ENCODE results near the gene VSIG8. TPM values are rescaled to one million over a fixed set of nuclear protein-coding genes. Genes with fewer than 3 reads are reported as not detected.
"Not testable (repeated sequence)": the region's sequence is repeated elsewhere in the genome, so short reads cannot be mapped to it uniquely, and the experiment has no call there.

VSIG8 gene
- total RNA-seq (2012; rRNA removed): not detected in 2 replicates

GRCh38 chr1:159862557-159862956, at the start of gene VSIG8:
VSIG8 (minus strand) TSS chr1:159862657; CDS start chr1:159862521, 136 bp downstream.
- Histone ChIP-seq H3K4me1 (ENCODE audit: control insufficient read depth, insufficient read depth, low read length) (peaks cover 2% of the 10 kb centered on the region), H3K4me3 (ENCODE audit: low read length) (no peak within 1 kb of the TSS), H3K36me3 (ENCODE audit: insufficient read depth, low read length) (no peaks in the 10 kb centered on the region), H3K9ac (ENCODE audit: low read depth, low read length) (no peak within 1 kb of the TSS), H3K4me2 (ENCODE audit: low read length) (no peak within 1 kb of the TSS), H3K27me3 (ENCODE audit: control insufficient read depth, insufficient read depth, low read length) (no peaks in the 10 kb centered on the region), H3K9me3 (replicated peaks; ENCODE audit: low read length) (no peaks in the 10 kb centered on the region)

GRCh38 chr1:159911326-159912070, 49.0 kb upstream of the VSIG8 start:
- peaks cover 2% of the 10 kb centered on the region for H3K36me3 ChIP-seq (ENCODE audit: insufficient read depth, low read length)
- peaks cover 33% of the 10 kb centered on the region for H3K4me1 ChIP-seq (ENCODE audit: control insufficient read depth, insufficient read depth, low read length)
- H3K9ac ChIP-seq (ENCODE audit: low read depth, low read length): no peak overlapping the region

GRCh38 chr1:159908031-159908940, 45.8 kb upstream of the VSIG8 start:
- Histone ChIP-seq H3K9me3 (replicated peaks; ENCODE audit: low read length) (no peaks in the 10 kb centered on the region), H3K9ac (ENCODE audit: low read depth, low read length) (no peak overlapping the region), H3K36me3 (ENCODE audit: insufficient read depth, low read length) (no peaks in the 10 kb centered on the region)

More at GRCh38 chr1:159911326-159912070, 49.0 kb upstream of the VSIG8 start:
- no peaks in the 10 kb centered on the region for H3K9me3 ChIP-seq (replicated peaks; ENCODE audit: low read length)
- no peaks in the 10 kb centered on the region for H3K27me3 ChIP-seq (ENCODE audit: control insufficient read depth, insufficient read depth, low read length)
- no peak overlapping the region for H3K4me3 ChIP-seq (ENCODE audit: low read length)
- H3K4me2 ChIP-seq (ENCODE audit: low read length): no peak overlapping the region

GRCh38 chr1:159906960-159907359, 44.5 kb upstream of the VSIG8 start:
- Histone ChIP-seq H3K4me3 (ENCODE audit: low read length) (no peak overlapping the region), H3K4me2 (ENCODE audit: low read length) (no peak overlapping the region), H3K9me3 (replicated peaks; ENCODE audit: low read length) (no peaks in the 10 kb centered on the region), H3K36me3 (ENCODE audit: insufficient read depth, low read length) (no peaks in the 10 kb centered on the region), H3K9ac (ENCODE audit: low read depth, low read length) (no peak overlapping the region), H3K4me1 (ENCODE audit: control insufficient read depth, insufficient read depth, low read length) (peaks cover 13% of the 10 kb centered on the region), H3K27me3 (ENCODE audit: control insufficient read depth, insufficient read depth, low read length) (no peaks in the 10 kb centered on the region)

More at GRCh38 chr1:159908031-159908940, 45.8 kb upstream of the VSIG8 start:
- Histone ChIP-seq H3K27me3 (ENCODE audit: control insufficient read depth, insufficient read depth, low read length) (no peaks in the 10 kb centered on the region), H3K4me2 (ENCODE audit: low read length) (no peak overlapping the region), H3K4me3 (ENCODE audit: low read length) (no peak overlapping the region), H3K4me1 (ENCODE audit: control insufficient read depth, insufficient read depth, low read length) (peaks cover 24% of the 10 kb centered on the region)

- not testable (repeated sequence) for H3K9ac ChIP-seq (ENCODE audit: low read depth, low read length); H3K36me3 ChIP-seq (ENCODE audit: insufficient read depth, low read length); H3K9me3 ChIP-seq (replicated peaks; ENCODE audit: low read length); H3K27me3 ChIP-seq (ENCODE audit: control insufficient read depth, insufficient read depth, low read length); H3K4me3 ChIP-seq (ENCODE audit: low read length); H3K4me1 ChIP-seq (ENCODE audit: control insufficient read depth, insufficient read depth, low read length); H3K4me2 ChIP-seq (ENCODE audit: low read length)
These were observed 41.6 kb upstream of the VSIG8 start for GRCh38 chr1:159904036-159904435.

GRCh38 chr1:159902541-159902940, 40.1 kb upstream of the VSIG8 start:
- Histone ChIP-seq H3K4me2 (ENCODE audit: low read length) (no peak overlapping the region), H3K4me3 (ENCODE audit: low read length) (no peak overlapping the region), H3K4me1 (ENCODE audit: control insufficient read depth, insufficient read depth, low read length) (no peaks in the 10 kb centered on the region), H3K36me3 (ENCODE audit: insufficient read depth, low read length) (no peaks in the 10 kb centered on the region), H3K9ac (ENCODE audit: low read depth, low read length) (no peak overlapping the region), H3K27me3 (ENCODE audit: control insufficient read depth, insufficient read depth, low read length) (no peaks in the 10 kb centered on the region), H3K9me3 (replicated peaks; ENCODE audit: low read length) (no peaks in the 10 kb centered on the region)

- H3K4me1 ChIP-seq (ENCODE audit: control insufficient read depth, insufficient read depth, low read length): peaks cover 3% of the 10 kb centered on the region
These were observed 38.4 kb upstream of the VSIG8 start for GRCh38 chr1:159900755-159901360.

GRCh38 chr1:159900086-159900680, 37.7 kb upstream of the VSIG8 start, which contains the start of gene CFAP45:
CFAP45 (minus strand) TSS chr1:159900165; CDS start chr1:159900098, 67 bp downstream.
- Histone ChIP-seq H3K4me1 (ENCODE audit: control insufficient read depth, insufficient read depth, low read length) (peaks cover 3% of the 10 kb centered on the region), H3K4me3 (ENCODE audit: low read length) (no peak within 1 kb of the TSS), H3K9me3 (replicated peaks; ENCODE audit: low read length) (no peaks in the 10 kb centered on the region), H3K4me2 (ENCODE audit: low read length) (peak within 1 kb of the TSS; percentile 38), H3K36me3 (ENCODE audit: insufficient read depth, low read length) (no peaks in the 10 kb centered on the region), H3K9ac (ENCODE audit: low read depth, low read length) (no peak within 1 kb of the TSS), H3K27me3 (ENCODE audit: control insufficient read depth, insufficient read depth, low read length) (no peaks in the 10 kb centered on the region)

More at GRCh38 chr1:159900755-159901360, 38.4 kb upstream of the VSIG8 start:
- no peaks in the 10 kb centered on the region for H3K36me3 ChIP-seq (ENCODE audit: insufficient read depth, low read length)
- no peak overlapping the region for H3K4me3 ChIP-seq (ENCODE audit: low read length)
- H3K27me3 ChIP-seq (ENCODE audit: control insufficient read depth, insufficient read depth, low read length): no peaks in the 10 kb centered on the region
- H3K9me3 ChIP-seq (replicated peaks; ENCODE audit: low read length): no peaks in the 10 kb centered on the region
- no peak overlapping the region for H3K4me2 ChIP-seq (ENCODE audit: low read length)
- H3K9ac ChIP-seq (ENCODE audit: low read depth, low read length): no peak overlapping the region

GRCh38 chr1:159899634-159900033, 37.2 kb upstream of the VSIG8 start:
- H3K9ac ChIP-seq (ENCODE audit: low read depth, low read length); H3K4me3 ChIP-seq (ENCODE audit: low read length); H3K4me1 ChIP-seq (ENCODE audit: control insufficient read depth, insufficient read depth, low read length): not testable (repeated sequence)

GRCh38 chr1:159898527-159898926, 36.1 kb upstream of the VSIG8 start:
- Histone ChIP-seq H3K36me3 (ENCODE audit: insufficient read depth, low read length) (no peaks in the 10 kb centered on the region), H3K4me2 (ENCODE audit: low read length) (no peak overlapping the region), H3K27me3 (ENCODE audit: control insufficient read depth, insufficient read depth, low read length) (no peaks in the 10 kb centered on the region), H3K4me3 (ENCODE audit: low read length) (no peak overlapping the region), H3K4me1 (ENCODE audit: control insufficient read depth, insufficient read depth, low read length) (peaks cover 3% of the 10 kb centered on the region), H3K9ac (ENCODE audit: low read depth, low read length) (no peak overlapping the region), H3K9me3 (replicated peaks; ENCODE audit: low read length) (no peaks in the 10 kb centered on the region)

More at GRCh38 chr1:159899634-159900033, 37.2 kb upstream of the VSIG8 start:
- H3K4me2 ChIP-seq (ENCODE audit: low read length); H3K9me3 ChIP-seq (replicated peaks; ENCODE audit: low read length); H3K27me3 ChIP-seq (ENCODE audit: control insufficient read depth, insufficient read depth, low read length); H3K36me3 ChIP-seq (ENCODE audit: insufficient read depth, low read length): not testable (repeated sequence)

GRCh38 chr1:159897962-159898361, 35.5 kb upstream of the VSIG8 start:
- H3K4me1 ChIP-seq (ENCODE audit: control insufficient read depth, insufficient read depth, low read length): peaks cover 3% of the 10 kb centered on the region

More at GRCh38 chr1:159897962-159898361, 35.5 kb upstream of the VSIG8 start:
- Histone ChIP-seq H3K27me3 (ENCODE audit: control insufficient read depth, insufficient read depth, low read length) (no peaks in the 10 kb centered on the region), H3K9ac (ENCODE audit: low read depth, low read length) (no peak overlapping the region), H3K4me3 (ENCODE audit: low read length) (no peak overlapping the region), H3K4me2 (ENCODE audit: low read length) (no peak overlapping the region), H3K36me3 (ENCODE audit: insufficient read depth, low read length) (no peaks in the 10 kb centered on the region), H3K9me3 (replicated peaks; ENCODE audit: low read length) (no peaks in the 10 kb centered on the region)

Measured in skeletal muscle satellite cell (primary cell).